Pancreas (tissue), 10 donors: Measurements from ENCODE around the gene OR51E2. TPM values are rescaled to one million over a fixed set of nuclear protein-coding genes. Genes with fewer than 3 reads are reported as not detected.

Experiments used
- ATAC-seq, 4 donors: fragments of 200-7000 bp; cut with Tn5 transposase; one replicate each; pipeline versions ENCODE4 v1.8.0 to v1.9.1; 2020; ENCODE audit warnings: mild to moderate bottlenecking in 4 of 4, moderate library complexity in 4 of 4
- DNase-seq, 6 donors: peaks; one replicate each; pipeline ENCODE4 v3.0.0-alpha.2; 2020
- FAIRE-seq: peaks from 2 replicates; lab custom pipeline; 2012; peaks lifted over from hg19 to GRCh38; lab: Jason Lieb, UNC
- H3K27ac ChIP-seq, 4 donors: fragments of 200-600 bp; sonication (generic); 1 replicate in 3 of 4; 2 replicates in 1 of 4; pipeline versions ENCODE4 v1.5.0 to v1.8.0; 2020
- H3K27me3 ChIP-seq, 4 donors: fragments of 200-600 bp; one replicate each; pipeline ENCODE4 v1.8.0; 2021
- H3K36me3 ChIP-seq, 3 donors: fragments of 200-600 bp; sonication (generic) in 1 of 3; one replicate each; pipeline versions ENCODE4 v1.5.0 to v1.8.0; 2020 to 2021
- H3K4me1 ChIP-seq, 3 donors: fragments of 200-600 bp; one replicate each; pipeline ENCODE4 v1.8.0; 2021
- H3K4me3 ChIP-seq, 4 donors: fragments of 200-600 bp; sonication (generic) in 2 of 4; one replicate each; pipeline versions ENCODE4 v1.5.0 to v1.8.0; 2020 to 2021
- H3K9me3 ChIP-seq, 4 donors: fragments of 200-600 bp; one replicate each; pipeline ENCODE4 v1.8.0; 2021
- CTCF ChIP-seq, 4 donors: fragments of 200-600 bp; sonication (generic) in 3 of 4; IDR thresholded peaks; one replicate each; pipeline versions ENCODE4 v1.5.0 to v1.8.0; 2021; ENCODE audit warnings: antibody characterized with exemption in 4 of 4
- WGBS, 2 donors: extraction: QIAGEN DNeasy Blood & Tissue Kit; methylation state at CpG; one replicate each; pipeline ENCODE4 v1.1.7; 2013; 5-methylcytosine and 5-hydroxymethylcytosine counted together
- intact Hi-C, 3 donors: fragments of 100-400 bp; cut with DNase I; formaldehyde crosslinking; loops; one replicate each; pipeline versions ENCODE4 v1.11.1 to v1.14.2; 2022
- polyA plus RNA-seq, 2 donors: library from polyadenylated mRNA; stranded (reverse); fragments of 200-250 nt; gene quantifications; one replicate each; pipeline ENCODE4 v1.2.3, GENCODE V29; 2013
- total RNA-seq, 6 donors: library from RNA; stranded (reverse); fragmentation: NEBNext Ultra II Directional in 4 of 6; extraction: Animal tissue kit (Norgen Biotek cat#: 25700) in 4 of 6; gene quantifications; one replicate each; pipeline versions ENCODE4 v1.2.1 to v1.2.4, GENCODE V29; 2021 to 2023
- donor health status: healthy with polysubstance abuse.
- donor health status: DM: no; HTN: no; CAD: no; lungs with moderate emphysema.
- donor health status: DM: no; HTN: no; CAD: no.
- donor health status: control.
- donor health status: control.
- donor health status: Bipolar disorder and iron deficiency.
- donor health status: DM: yes; HTN: yes; CAD: no.
- donor health status: DM: no; HTN: no; CAD: no.
- donor health status: DM: no; HTN: no; CAD: no.
- donor health status: DM: yes; HTN: yes; CAD: no.

The OR51E2 gene
- total and polyA plus RNA-seq, 8 donors, result 0.09 to 0.16 TPM; not detected in 6

GRCh38 chr11:4699697-4700435 lies 2.2 kb upstream of the OR51E2 start:
- TF ChIP-seq CTCF (IDR thresholded peaks at IDR 0.05), result no peak
- no peak for ATAC-seq
- H3K27ac ChIP-seq, result no peak overlapping the region
- no peak for DNase-seq
- WGBS, 2 donors, result 90 to 97% methylated on average over 3 of the region's 3 CpGs
- H3K27me3 ChIP-seq, result no peaks in the 10 kb centered on the region
- intact Hi-C loops, result no loop called here
- no peaks in the 10 kb centered on the region for H3K9me3 ChIP-seq
- H3K4me3 ChIP-seq, result no peak overlapping the region
- H3K4me1 ChIP-seq, result peaks cover 0 to 7% (median 0%) of the 10 kb centered on the region in 3 donors
- no peaks in the 10 kb centered on the region for H3K36me3 ChIP-seq
- FAIRE-seq, result no peak

- Histone ChIP-seq H3K36me3 (no peaks in the 10 kb centered on the region), H3K4me1 (no peaks in the 10 kb centered on the region), H3K4me3 (no peak overlapping the region), H3K9me3 (no peaks in the 10 kb centered on the region), H3K27ac (no peak overlapping the region), H3K27me3 (no peaks in the 10 kb centered on the region)
- TF ChIP-seq CTCF (IDR thresholded peaks at IDR 0.05), result no peak
- ATAC-seq, result no peak
- intact Hi-C loops, result no loop called here
- no peak for DNase-seq
- 16 to 22% methylated on average over 1 of the region's 1 CpG for whole genome bisulfite sequencing, 2 donors
- FAIRE-seq, result no peak
Measured at GRCh38 chr11:4695442-4695841, 2.2 kb downstream of the OR51E2 start.

- Histone ChIP-seq H3K4me1 (no peaks in the 10 kb centered on the region), H3K27ac (no peak overlapping the region), H3K9me3 (no peaks in the 10 kb centered on the region), H3K27me3 (no peaks in the 10 kb centered on the region), H3K4me3 (no peak overlapping the region), H3K36me3 (no peaks in the 10 kb centered on the region)
- no peak for ATAC-seq
- 52 to 64% methylated on average over 3 of the region's 3 CpGs for WGBS, 2 donors
- intact Hi-C loops, result no loop called here
- DNase-seq, result no peak
- no peak for FAIRE-seq
- TF ChIP-seq CTCF (IDR thresholded peaks at IDR 0.05), result no peak
Measured at GRCh38 chr11:4684631-4685285, 12.9 kb downstream of the OR51E2 start.

GRCh38 chr11:4682623-4683419 lies 14.8 kb downstream of the OR51E2 start:
- intact Hi-C loops, result no loop called here
- WGBS, 2 donors, result 61 to 63% methylated on average over 2 of the region's 2 CpGs
- no peaks in the 10 kb centered on the region for H3K9me3 ChIP-seq
- FAIRE-seq, result no peak
- ATAC-seq, result no peak
- H3K4me3 ChIP-seq, result no peak overlapping the region
- DNase-seq, result no peak
- H3K36me3 ChIP-seq, result no peaks in the 10 kb centered on the region
- no peak for TF ChIP-seq CTCF (IDR thresholded peaks at IDR 0.05)
- no peaks in the 10 kb centered on the region for H3K27me3 ChIP-seq
- H3K4me1 ChIP-seq, result no peaks in the 10 kb centered on the region
- H3K27ac ChIP-seq, result no peak overlapping the region
